CD4-positive, alpha-beta T cell treated with Interleukin-15 for 4 hours (primary cell): ENCODE measurements around the gene ATP11A.

Experiments
- DNase-seq: peaks from one replicate; pipeline ENCODE4 v3.0.0-alpha.2; 2020; ENCODE audit warnings: low spot score

The ATP11A gene

DNA sequence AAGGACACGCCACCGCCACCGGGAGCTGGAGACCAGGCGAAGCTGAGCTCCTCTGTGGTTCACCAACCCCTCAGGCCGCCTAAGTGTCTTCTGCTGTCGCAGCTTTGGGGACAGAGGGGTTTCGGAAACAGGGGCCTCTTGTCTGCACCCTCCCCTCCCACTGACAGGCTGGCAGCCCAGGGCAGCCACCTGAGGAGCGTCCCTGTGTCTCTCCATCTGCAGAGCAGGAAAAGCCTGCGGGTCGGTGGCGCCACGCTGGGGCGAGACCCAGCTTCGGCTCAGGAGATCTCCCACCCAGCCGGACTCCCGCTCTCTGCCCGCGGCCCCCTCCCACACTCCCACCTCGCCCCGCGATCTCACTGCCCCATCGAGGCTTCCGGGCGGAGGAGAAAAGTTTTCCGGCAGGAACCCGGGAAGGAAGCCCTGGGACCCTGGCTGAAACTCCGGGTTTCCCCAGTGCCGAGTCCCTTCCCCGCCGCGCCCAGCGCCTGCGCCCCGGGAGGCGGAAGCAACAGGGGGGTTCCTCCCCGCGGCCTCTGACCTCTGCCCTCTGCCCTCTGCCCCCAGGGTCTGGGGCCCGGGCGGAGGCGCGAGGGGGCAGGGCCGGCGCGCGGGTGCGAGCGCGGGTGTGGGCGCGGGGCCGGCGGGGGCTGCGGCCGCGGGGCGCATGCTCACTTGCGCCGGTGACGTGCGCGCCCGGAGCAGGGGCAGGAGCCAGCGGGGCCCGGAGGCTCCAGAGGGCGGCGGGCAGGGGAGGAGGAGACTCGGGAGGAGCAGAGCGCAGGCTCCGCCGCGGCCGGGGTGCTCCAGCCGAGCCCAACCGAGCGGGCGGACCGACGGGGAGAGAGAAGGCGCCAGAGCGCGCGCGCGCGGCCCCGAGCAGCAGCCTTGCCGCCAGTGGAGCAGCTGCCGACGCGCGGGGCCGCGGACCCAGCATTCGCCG lies at the start of gene ATP11A:
Gene ATP11A, plus strand, starts transcription at position 736 of the 943 bp plus-strand sequence. CDS start 379 bp downstream, outside the sequence.
- peak; percentile 81 for DNase-seq

DNA sequence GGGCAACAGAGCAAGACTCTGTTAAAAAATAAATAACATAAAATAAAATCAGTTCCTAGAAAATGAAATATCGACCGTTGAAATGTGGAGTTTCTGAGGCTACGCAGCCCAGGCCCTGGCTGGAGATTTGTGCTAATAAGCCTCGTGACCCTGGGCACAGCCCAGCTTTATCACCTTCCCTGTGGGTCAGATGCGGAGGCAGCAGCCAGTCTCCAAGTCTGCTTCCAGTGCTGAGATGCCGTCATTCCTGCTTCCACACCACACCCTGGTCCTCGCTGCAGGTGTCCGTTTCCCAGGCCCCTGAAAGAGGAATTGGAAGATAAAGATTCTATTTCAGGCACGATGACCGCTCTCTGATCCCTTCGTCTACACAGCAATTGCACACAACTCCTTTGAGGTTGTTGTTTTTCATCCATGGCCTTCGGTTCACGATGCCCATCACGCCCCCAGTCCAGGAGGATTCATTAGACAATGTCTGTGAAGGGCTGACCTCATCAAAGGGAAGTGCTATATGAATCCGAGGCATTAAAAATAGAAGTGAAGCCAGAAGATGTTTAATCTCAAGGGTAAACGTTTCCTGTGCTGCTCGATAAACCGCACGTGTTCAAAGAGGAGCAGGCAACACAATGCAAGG lies 48.3 kb upstream of the ATP11A start:
- DNase-seq, result no peak

DNA sequence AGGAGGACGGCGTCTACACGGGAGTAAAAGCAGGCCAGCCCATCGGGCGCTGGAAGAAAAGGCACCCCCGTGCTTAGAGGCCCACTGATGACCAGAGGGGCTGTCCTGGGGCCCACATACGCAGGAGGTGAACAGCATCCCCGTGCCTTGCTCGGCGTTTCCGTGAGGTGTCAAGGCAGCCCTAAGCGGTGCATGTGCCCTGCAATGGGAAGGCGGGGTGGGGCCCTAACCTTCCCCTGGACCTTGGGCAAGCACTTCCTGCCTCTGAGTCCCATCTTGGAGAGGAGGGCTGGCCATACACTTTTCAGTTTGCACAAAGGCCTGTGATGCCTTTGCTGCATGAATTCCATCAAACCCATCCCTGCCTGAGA lies 47.8 kb upstream of the ATP11A start:
- no peak for DNase-seq

DNA sequence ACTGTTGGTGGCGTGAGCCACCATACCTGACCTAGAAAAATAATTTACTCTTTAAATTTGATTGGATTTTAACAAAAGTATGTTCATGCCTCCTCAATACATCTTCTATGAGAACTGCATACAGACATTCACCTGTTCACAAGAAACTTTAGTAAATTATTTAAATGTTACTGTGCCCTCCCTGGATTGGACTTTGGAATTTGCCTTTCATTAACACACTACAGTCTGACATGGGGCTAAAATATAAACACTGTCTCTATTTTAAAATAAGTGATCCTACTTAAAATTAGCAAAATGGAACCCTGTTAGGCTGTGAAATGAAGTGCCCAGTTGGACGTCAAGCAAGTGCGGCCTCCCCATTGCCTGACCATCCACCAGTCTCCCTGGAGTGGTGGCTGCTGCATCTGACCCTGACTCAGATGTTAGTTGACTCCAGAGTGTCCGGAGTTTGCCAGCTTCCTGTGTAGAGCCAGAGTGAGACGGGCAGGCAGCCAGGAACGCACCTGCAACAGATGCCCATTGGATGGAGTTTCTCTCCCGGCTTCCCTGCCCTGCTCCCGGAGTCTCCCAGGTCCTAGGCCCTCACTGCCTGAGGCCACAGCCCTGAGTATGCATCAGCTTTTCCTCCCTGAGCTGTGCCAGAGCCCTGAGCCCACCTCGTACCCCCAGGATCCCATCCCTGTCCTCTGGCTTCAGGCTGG lies 45.9 kb upstream of the ATP11A start:
- no peak for DNase-seq

DNA sequence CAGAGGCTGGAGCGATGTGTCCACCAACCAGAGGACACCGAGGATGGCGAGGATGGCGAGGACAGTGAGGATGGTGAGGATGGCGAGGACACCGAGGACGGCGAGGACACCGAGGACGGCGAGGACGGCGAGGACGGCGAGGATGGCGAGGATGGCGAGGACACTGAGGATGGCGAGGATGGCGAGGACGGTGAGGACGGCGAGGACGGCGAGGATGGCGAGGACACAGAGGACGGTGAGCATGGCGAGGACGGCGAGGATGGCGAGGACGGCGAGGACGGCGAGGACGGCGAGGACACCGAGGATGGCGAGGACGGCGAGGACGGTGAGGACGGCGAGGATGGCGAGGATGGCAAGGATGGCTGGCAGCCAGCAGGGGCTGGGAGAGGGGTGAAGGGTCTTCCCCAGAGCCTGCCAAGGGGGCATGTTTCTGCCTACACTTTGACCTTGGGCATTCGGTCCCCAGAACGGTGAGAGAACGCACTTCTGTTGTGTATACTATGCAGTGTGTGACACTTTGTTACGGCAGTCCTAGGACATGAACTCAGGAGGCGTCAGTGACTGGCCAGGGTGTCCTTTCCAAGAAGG lies 44.4 kb upstream of the ATP11A start:
- no peak for DNase-seq

DNA sequence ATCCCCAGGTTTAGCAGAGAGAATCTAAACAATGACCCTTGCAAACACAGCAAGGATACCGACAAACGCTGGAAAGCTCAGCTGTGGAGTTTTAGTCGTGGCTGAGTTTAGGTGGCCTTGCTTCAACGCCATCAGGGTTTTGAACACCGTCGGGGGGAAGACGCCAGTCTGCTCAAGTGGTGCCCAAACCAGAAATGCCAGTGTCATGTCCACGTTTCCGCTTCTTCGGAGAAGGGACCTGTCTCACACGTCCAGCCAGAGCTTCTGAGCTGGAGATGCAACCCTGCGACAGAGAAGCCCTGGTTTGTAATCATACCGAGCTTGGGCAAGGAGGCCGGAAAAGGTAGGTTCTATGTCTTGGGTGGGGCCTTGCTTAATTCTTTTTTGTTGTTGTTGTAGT lies 42.6 kb upstream of the ATP11A start:
- no peak for DNase-seq

DNA sequence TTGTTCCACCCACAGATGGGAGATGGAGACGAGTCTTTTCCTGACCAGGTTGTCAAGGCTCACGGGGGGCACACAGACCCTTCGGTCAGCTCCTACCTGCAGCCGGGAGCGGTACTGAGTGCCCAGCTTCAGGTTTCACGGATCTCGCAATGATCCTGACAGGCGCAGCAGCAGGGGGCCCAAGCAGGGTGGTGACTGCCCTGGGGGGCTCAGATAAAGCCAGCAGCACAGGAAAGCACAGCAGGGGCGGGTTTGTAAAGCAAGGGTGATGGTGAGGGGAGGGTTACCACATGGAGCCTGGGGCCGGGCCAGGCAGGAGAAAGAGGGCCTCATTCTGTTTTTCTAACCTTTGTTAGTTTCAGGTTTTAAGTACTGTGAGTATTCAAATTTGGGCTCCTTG lies 41.7 kb upstream of the ATP11A start:
- DNase-seq, result no peak

DNA sequence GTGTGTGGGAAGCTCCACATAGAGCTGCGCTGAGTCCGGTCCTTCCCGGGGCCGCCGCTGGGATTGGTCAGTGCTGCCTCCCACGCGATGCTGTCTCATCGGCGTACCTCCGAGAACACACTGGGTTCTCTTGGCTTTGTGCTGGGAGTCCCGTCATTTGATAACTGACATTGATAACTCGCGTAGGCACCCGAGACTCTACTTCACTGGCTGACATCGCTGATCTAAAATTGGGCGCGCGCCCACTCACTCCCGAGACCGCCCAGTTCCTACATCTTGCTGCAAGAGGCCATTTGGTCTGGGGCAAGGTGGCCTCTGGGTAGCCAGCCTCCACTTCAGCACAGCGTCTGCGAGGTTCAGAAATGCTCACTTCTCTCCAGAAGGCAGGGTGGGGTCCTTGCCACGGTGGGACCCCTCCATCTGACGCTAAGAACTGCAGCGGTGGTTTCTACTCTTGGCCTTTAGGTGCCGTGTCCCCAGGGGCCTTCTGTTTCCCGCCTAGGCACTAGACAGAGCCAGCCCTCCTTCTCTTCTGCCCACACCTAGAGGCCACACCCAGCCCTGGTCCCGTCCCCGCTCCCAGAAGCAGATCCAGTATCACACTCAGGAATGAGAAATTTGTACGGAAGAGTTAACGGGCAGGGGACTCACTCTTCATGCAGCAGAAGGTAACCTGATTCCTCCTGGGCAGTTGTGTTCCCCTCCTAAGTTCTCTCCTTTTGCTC lies 40.7 kb upstream of the ATP11A start:
- DNase-seq, result no peak

DNA sequence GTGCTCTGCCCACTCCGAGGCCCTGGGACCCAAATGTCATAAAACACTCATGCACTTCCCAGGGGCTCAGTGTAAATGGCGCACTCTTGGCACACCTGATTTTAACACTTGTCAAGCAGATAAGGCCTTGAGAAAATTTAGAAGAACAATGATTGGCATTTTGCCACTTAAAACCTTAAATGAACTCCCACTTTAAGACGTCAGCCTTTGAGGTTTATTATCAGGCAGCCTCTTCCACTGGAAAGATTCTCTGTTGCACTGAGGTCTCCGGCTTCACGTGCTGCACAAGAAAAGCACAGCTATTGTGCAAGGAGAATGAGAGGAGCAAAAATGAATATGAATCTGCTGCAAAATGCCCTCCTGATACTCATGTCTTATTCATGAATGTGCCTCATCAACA lies 38.5 kb upstream of the ATP11A start:
- DNase-seq, result no peak

DNA sequence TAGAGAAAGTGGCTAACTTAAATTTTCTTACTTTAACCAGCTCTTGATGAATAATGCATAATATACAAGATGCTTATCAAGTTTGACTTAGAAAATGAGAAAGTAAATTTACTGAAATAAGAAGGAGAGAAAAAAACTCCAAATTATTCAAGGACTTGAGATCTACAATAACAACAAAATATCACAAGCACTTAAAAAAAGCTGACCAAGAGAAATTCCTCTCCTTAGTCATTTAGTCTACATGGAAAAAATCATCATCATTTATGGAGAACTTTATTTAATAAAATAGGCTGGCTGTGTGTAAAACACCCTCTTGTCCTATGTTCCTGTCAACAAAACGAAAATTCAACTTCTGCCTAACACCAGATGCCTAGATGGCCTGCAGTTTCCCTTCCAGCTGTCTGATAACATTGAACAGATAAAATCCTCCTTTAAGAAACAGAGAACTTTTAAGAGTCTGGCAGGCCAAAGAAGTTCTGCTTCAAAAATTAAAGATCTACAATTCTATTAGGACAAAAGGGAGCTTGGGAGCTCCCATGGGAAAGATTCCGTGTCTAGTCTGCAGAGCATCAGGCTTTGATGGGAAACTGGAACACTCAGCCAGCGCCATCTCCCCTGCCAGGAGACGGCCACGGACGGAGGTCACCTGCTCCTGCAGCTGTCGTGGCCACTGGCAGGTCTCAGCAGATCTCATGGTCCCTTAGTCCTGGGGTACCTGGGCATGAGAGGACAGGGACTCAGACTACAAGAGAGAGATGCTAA lies 37.9 kb upstream of the ATP11A start:
- DNase-seq, result no peak

DNA sequence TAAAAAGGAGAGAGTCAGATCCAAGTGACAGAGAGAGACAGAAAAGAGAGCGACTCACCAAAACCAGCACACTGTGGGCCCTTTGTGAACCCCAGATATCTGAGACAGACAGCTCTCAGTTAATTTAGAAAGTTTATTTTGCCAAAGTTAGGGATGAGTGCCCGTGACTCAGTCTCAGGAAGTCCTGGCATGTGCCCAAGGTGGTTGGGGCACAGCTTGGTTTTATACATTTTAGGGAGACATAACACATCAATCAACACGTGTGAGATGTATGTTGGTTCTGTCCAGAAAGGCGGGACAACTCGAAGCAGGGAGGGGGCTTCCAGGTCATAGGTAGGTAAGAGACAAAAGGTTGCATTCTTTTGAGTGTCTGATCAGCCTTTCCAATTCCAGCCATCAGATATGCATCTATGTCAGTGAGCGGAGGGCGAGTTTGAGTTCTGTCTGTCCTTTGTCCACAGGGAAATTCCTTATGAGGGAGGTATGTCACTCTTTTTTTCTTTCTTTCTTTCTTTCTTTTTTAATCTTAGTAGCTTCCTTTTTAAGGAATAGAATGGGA lies 37.2 kb upstream of the ATP11A start:
- no peak for DNase-seq

DNA sequence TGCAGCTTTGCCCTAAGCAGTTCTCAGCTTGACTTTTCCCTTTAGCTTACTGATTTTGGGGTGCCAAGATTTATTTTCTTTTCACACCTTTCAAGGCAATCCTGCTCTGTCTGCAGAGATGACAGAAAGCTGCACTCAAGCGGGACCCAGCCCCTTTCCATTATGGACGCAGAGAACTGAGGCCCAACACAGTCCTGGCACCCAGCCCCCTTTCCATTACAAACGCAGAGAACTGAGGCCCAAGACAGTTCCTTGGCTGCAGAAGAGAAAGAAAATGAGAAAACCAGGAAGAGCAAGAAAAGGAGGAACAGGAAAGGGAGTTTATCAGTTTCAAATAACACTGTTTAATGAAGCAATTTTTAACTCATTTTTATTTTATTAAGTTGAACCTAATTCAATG lies 36.8 kb upstream of the ATP11A start:
- no peak for DNase-seq

DNA sequence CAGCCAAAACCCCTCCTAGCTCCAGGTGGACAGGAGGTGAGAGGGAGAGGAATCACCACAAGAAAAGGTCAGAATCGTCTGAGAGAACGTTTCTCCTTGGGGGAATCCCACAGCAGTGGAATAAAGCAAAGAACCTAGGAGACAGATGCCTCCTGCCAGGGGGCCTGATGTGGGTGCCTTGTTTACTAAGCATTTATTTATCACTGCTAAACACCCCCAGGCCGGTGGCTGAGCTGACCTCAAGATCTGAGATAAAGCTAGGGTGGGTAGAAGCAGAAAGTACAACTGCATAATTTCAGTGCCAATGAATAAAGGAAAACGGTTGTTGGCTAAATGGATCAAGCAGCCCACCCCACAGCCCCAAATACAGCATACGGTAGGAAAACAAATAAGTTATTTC lies 33.9 kb upstream of the ATP11A start:
- DNase-seq, result no peak

DNA sequence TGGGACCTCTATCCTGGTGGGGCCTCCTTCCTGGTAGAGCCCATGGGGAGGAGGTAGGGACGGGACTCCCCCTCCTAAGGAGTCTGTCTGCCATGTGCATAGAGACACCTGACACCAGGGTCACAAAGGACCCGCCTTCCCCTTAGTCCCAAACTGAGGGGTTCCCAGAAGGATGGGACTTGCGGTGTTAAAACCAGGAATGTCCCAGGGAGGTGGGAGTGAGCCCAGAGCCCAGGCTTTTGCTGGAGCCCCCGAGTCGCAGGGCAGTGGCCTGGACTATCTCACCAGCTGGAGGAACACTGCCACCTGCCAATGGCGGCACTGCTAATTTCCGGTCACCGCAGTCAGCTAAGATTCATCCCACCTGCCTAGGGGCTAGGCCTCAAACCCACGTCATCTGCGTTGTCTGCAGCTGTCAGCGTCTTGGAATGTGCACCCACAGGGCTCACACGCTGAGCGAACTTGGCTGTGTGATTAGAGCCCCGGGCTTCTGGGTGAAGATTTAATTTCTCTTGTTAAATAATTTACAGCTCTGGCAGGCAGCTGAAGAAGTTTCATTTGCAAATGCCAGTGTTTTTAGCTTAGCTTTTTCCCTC lies 31.9 kb upstream of the ATP11A start:
- no peak for DNase-seq

DNA sequence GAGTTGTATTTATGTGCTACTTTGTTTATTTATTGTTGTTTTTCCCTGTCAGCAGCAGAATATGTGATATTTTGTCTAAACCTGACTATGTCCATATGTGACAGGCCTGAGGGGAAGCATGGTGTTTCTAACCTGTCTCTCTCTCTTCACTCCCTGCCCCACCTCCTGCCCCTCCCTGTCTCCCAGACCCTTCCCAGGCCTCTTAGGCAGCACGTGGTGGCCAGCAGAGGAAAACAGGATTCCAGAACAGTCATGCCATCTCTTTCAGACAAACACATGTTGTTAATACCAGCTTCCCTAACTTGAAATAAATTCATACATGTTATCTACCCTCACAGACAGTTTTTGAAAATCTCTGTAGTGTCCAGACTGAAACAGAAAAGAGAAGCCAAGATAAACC lies 31.0 kb upstream of the ATP11A start:
- DNase-seq, result no peak

DNA sequence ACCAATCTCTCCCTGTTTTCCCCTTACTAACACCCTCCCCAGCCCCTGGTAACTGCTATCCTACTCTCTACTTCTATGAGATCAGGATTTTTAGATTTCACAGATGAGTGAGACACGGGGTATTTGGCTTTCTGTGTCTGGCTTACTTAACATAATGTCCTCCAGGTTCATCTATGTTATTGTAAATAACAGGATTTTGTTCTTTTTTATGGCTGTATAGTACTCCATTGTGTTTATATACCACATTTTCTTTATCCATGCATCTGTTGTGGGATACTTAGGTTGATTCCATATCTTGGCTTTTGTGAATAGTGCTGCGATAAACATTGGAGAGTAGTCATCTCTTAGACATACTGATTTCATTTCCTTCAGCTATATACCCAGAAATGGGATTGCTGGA lies 28.5 kb upstream of the ATP11A start:
- no peak for DNase-seq

DNA sequence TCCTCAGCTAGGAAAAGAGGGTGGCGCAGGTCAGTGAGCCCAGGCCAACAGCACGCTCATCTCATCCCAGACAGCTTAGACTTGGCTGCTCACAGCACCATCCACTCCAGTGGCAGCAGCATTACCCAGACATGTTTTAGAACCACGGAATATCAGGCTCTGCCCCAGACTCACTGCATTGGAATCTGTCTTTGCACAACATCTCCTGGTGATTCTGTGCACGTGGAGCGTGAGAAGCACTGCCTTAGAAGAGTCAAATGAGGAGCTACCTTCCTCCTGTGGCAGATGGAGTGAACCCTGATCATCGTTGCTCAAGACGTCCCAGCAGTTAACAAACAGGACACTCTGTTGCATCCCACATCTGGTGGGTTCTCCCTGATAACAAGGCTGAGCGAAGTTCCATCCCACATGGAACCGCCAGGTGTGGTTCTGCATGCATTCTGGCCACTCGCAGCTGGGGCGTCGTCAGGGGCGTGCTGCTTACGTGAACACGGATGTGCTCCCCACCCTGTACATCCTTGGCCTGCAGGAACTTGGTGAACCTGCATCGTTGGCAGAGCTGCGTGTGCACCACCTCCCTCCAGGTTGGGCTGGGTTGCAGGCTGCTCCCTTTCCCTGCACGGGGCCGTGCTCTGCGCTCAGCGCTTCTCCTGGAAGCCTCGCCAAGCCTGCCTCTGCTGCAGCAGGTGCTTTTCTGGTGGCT lies 25.2 kb upstream of the ATP11A start:
- DNase-seq, result no peak

DNA sequence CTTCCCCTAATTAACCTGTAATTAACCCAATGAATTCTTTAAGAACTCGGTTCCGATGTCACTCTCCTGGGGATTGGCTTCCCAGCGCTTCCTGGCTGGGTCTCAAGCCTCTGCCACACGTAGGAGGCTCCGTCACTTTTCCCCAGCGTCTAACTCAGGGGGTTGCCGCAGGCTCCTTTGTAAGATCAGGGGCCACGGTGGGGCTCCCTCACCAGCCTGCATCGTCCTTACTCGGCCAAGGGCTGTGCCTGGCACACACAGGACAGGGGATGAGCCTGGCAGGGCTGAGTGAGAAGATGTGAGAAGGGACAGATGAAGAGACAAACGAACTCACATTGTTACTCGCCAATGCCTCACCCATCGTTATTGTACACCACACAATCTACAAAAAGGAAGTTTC lies 20.9 kb upstream of the ATP11A start:
- DNase-seq, result no peak

DNA sequence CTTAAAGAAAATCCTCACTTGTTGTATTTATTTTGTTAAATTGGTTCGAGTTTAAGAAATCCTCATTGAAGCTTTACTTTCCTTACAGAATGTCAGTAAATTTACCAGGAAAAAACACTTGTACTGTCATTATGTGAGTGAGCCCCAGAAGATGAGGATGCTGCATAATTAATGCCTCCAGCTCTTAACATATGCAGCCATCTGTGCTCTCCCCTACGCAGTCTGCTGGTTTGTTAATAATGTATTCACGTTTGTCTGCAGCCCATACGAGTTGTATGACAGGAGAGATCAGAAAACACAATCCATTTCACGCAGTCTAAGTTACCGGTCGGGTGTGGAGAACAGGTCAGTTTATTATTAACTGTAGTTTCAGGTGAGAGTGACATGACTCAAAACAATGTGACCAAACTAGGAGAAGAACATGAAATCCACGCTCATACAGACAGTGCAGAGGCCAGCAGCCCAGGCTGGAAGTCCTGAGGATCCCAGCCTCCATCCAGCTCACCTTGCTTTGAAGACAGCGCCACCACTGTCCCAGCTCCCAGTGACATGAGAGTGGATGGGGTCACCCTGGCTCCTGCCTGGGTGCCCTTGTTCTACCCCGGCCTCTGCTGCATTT lies 19.8 kb upstream of the ATP11A start:
- DNase-seq, result no peak
